ENCODE results near the gene R3HCC1L. TPM values are rescaled to one million over a fixed set of nuclear protein-coding genes. Genes with fewer than 3 reads are reported as not detected.

Gene R3HCC1L
- total RNA-seq, 1 experiment from 2014 or later, result 15.9 TPM

- Histone ChIP-seq H3K36me3 (ENCODE audit: control insufficient read depth, insufficient read depth, low read length) (peaks cover 3% of the 10 kb centered on the region; the same call in 1 of the 2 replicates), H3K9me3 (ENCODE audit: control insufficient read depth, insufficient read depth, low read depth, low read length) (no peaks in the 10 kb centered on the region), H3K27ac (ENCODE audit: low read length) (no peak overlapping the region), H3K4me3 (ENCODE audit: low read depth in 2 of 2, low read length in 2 of 2) (no peak overlapping the region), H3K27me3 (ENCODE audit: control insufficient read depth, insufficient read depth, low read length) (no peaks in the 10 kb centered on the region), H3K4me1 (ENCODE audit: control insufficient read depth, insufficient read depth, low read length) (no peaks in the 10 kb centered on the region)
- ATAC-seq, result no peak
- BruUV-seq (replicated peaks), result no TSS peak
- in situ Hi-C loops (cut with HindIII; ENCODE audit: low pct_unique_long_range_greater_than_20kb, low sequenced_read_pairs), result no loop called here
- TF ChIP-seq REST (IDR thresholded peaks at IDR 0.05; ENCODE audit: insufficient read depth in 1 of 2, low read depth in 2 of 2, low read length in 1 of 2) (no peak), POLR2AphosphoS5 (IDR thresholded peaks at IDR 0.05; ENCODE audit: low read depth, low read length) (no peak), SIN3A (IDR thresholded peaks at IDR 0.05; ENCODE audit: borderline replicate concordance, insufficient read depth, low read depth, low read length) (no peak)
- POLR2A ChIA-PET, result no interaction called here
- CTCF ChIA-PET, result no interaction called here
- no peak for DNase-seq (ENCODE audit: low read depth, low spot score)
- intact Hi-C loops (cut with micrococcal nuclease; ENCODE audit: unreplicated experiment), result no loop called here
These were observed 114.7 kb downstream of the R3HCC1L start for GRCh38 chr10:98249134-98249533.

- POLR2A ChIA-PET, result no interaction called here
- Histone ChIP-seq H3K4me3 (ENCODE audit: low read depth in 2 of 2, low read length in 2 of 2) (no peak overlapping the region), H3K9me3 (ENCODE audit: control insufficient read depth, insufficient read depth, low read depth, low read length) (no peaks in the 10 kb centered on the region), H3K36me3 (ENCODE audit: control insufficient read depth, insufficient read depth, low read length) (no peaks in the 10 kb centered on the region; the same call in 1 of the 2 replicates), H3K27ac (ENCODE audit: low read length) (no peak overlapping the region), H3K27me3 (ENCODE audit: control insufficient read depth, insufficient read depth, low read length) (no peaks in the 10 kb centered on the region), H3K4me1 (ENCODE audit: control insufficient read depth, insufficient read depth, low read length) (no peaks in the 10 kb centered on the region)
- CTCF ChIA-PET, result no interaction called here
- BruUV-seq (replicated peaks), result no TSS peak
- intact Hi-C loops (cut with micrococcal nuclease; ENCODE audit: unreplicated experiment), result no loop called here
- in situ Hi-C loops (cut with HindIII; ENCODE audit: low pct_unique_long_range_greater_than_20kb, low sequenced_read_pairs), result no loop called here
- DNase-seq (ENCODE audit: low read depth, low spot score), result no peak
- no peak for ATAC-seq
- TF ChIP-seq REST (IDR thresholded peaks at IDR 0.05; ENCODE audit: insufficient read depth in 1 of 2, low read depth in 2 of 2, low read length in 1 of 2) (no peak), SIN3A (IDR thresholded peaks at IDR 0.05; ENCODE audit: borderline replicate concordance, insufficient read depth, low read depth, low read length) (no peak), TCF7L2 (IDR thresholded peaks at IDR 0.05; ENCODE audit: low read depth, low read length) (no peak), POLR2AphosphoS5 (IDR thresholded peaks at IDR 0.05; ENCODE audit: low read depth, low read length) (no peak)
- TF ChIP-seq, protein P1, sequence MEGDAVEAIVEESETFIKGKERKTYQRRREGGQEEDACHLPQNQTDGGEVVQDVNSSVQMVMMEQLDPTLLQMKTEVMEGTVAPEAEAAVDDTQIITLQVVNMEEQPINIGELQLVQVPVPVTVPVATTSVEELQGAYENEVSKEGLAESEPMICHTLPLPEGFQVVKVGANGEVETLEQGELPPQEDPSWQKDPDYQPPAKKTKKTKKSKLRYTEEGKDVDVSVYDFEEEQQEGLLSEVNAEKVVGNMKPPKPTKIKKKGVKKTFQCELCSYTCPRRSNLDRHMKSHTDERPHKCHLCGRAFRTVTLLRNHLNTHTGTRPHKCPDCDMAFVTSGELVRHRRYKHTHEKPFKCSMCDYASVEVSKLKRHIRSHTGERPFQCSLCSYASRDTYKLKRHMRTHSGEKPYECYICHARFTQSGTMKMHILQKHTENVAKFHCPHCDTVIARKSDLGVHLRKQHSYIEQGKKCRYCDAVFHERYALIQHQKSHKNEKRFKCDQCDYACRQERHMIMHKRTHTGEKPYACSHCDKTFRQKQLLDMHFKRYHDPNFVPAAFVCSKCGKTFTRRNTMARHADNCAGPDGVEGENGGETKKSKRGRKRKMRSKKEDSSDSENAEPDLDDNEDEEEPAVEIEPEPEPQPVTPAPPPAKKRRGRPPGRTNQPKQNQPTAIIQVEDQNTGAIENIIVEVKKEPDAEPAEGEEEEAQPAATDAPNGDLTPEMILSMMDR (IDR thresholded peaks at IDR 0.05), result no peak
These were observed 116.9 kb downstream of the R3HCC1L start for GRCh38 chr10:98251399-98251798.

All from Panc1 (cell line).